GM12873 (cell line): Measurements from ENCODE around the gene SKAP2.

Experiments used
- TF ChIP-seq, protein P1 (sequence below): IDR thresholded peaks from 2 replicates; pipeline ENCODE4 v1.5.1; 2012; ENCODE audit warnings: low read depth, mild to moderate bottlenecking, moderate library complexity, low read length, control low read depth; ENCODE audit not compliant: insufficient read depth; ENCODE audit errors: missing control alignments

The SKAP2 gene

DNA sequence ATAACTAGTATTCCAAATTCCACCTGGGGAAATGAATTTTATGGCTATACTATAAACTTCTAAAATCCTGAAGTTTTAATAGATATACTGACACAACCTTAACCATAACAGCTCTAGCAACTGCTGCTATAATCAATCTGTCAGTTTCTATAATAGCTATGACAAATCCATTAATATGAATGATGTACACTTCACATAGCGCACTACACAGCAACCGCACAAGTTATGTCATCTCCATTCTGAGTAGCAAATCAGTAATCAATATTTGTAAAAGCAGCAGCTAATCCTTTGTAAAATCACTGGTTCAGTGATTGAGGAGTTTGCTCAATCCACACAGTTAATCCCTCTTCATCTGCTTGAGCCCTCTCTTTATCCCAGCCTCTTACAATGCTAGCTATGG lies 105.3 kb downstream of the SKAP2 start:
- TF ChIP-seq, protein P1, sequence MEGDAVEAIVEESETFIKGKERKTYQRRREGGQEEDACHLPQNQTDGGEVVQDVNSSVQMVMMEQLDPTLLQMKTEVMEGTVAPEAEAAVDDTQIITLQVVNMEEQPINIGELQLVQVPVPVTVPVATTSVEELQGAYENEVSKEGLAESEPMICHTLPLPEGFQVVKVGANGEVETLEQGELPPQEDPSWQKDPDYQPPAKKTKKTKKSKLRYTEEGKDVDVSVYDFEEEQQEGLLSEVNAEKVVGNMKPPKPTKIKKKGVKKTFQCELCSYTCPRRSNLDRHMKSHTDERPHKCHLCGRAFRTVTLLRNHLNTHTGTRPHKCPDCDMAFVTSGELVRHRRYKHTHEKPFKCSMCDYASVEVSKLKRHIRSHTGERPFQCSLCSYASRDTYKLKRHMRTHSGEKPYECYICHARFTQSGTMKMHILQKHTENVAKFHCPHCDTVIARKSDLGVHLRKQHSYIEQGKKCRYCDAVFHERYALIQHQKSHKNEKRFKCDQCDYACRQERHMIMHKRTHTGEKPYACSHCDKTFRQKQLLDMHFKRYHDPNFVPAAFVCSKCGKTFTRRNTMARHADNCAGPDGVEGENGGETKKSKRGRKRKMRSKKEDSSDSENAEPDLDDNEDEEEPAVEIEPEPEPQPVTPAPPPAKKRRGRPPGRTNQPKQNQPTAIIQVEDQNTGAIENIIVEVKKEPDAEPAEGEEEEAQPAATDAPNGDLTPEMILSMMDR, result no peak

DNA sequence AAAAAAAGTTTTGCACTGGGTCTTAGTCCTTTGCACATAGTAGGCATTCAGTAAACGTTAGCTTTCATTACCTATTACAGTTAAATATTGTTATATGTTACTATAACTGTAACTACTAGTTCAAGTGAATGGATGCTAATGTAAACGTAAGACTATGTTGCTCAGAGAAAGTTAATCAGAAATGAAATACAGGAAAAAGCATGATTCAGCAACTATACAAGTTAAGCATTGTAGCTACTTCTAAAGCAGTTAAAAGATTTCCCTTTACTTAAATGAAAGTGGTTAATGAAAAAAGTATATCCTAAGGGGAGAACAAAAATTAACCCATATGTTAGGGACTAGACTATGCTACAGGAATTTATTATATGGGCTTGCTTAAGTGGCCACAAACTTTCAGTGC lies 121.2 kb downstream of the SKAP2 start:
- TF ChIP-seq, protein P1, result no peak

DNA sequence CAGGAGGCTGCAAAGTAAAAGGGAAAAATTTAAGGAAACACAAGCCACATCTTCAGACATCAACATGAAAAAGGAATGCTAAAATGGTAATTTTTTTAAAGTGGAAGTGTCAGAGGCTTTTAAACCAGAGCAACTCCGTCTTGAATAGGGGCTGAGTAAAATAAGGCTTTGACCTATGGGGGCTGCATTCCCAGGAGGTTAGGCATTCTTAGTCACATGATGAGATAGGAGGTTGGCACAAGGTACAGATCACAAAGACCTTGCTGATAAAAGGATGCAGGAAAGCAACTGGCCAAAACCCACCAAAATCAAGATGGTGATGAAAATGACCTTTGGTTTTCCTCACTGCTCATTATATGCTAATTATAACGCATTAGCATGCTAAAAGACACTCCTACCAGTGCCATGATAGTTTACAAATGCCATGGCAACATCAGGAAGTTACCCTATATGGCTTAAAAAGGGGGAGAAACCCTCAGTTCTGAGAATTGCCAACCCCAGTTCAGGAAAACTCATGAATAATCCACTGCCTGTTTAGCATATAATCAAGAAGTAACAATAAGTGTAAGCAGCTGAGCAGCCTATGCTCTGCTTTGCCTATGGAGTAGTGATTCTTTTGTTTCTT lies 128.3 kb downstream of the SKAP2 start:
- TF ChIP-seq, protein P1, result no peak

DNA sequence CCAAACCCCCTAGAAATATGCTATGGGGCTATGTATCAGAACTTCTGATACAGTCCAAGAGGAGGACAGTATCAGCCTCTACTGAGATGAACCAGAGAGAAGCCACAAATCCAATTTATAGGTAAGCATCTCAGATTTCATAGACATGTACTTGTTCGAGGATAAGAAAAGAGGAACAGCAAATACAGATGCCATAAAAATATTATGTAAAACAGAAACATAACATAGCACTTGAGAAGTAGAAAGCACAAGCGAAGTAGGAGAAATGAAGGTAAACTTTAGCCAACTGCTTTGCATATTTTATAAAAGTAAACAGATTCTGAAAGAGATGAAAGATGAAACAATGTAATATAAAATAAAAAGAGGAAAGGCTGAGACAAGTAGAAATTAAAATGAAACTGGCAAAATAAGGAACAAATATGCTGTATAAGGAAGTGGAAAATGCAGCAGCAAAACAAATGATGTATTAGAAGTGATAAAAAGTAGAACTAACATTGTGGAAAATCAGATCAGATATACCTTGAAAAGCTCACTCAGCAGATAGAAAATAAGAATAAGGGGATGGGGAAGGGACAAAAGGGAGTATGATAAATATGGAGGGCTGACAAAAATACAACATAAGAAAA lies 135.1 kb downstream of the SKAP2 start:
- TF ChIP-seq, protein P1, result no peak

DNA sequence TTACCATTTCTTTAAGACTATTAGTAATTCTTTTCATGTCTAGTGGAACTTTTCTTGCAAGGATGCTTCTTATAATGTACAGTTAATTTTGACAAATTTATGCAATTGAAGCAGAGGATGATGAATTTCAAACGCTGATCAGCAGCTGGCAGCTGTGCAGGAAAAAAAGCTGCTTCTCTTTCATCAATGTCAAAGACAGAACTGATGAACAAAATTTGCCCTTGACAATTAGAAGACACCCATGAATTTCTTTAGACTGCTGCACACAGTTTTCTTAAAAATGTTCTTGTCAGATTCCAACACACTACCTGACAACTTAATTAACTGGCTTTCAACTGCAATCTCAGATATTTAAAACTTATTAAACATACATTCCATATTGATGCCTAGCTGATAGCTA lies 138.3 kb downstream of the SKAP2 start:
- TF ChIP-seq, protein P1, result no peak

DNA sequence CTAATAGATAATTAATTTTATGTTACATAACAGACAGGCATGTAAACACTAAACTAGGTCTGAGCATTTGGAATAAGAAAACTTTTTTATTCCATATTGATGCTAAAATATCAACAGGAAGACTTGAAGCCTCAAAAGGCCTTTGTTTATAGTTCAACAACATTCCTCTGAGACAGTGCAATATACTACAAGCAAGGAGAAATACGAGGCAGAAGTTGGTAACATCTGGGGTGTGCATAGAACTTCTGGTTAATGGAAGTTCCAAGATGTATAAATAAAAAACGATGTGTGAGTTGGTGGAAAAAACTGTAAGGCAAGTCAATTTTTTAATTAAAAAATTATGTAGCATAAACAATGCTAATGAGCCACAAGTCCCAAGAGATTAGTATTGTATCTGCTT lies 139.6 kb downstream of the SKAP2 start:
- TF ChIP-seq, protein P1, result no peak

DNA sequence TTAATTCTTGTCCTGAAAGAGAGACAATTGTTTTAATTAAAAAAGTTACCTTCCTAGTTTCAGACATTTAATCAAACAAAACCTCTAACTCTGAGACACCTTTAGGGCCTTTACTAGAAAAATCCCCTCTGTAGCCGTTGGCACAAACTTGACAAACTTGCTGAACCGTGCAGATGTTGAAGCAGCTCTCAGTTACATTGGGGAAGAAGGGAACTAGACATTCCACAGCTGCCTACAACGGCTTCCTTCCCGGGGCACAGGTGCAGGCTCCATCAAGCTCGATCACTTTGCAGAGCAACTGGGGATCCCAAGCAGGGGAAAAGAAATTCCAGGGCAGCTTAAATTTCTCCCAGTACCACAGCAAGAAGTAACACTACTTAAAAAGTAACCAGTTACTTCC lies 141.3 kb downstream of the SKAP2 start:
- TF ChIP-seq, protein P1, result no peak
